K562 (cell line): ENCODE results near the gene MPRIP. TPM values are rescaled to one million over a fixed set of nuclear protein-coding genes. Genes with fewer than 3 reads are reported as not detected.

Source experiments
- BRCA1 ChIP-seq, 2 experiments: fragments of 450-650 bp in 1 of 2; sonication (generic) in 1 of 2; formaldehyde crosslinking in 1 of 2; IDR thresholded peaks; 2 replicates each; pipeline versions ENCODE4 v1.5.0 to v1.6.1; 2017 to 2020; ENCODE audit warnings: mild to moderate bottlenecking in 1 of 2, missing genetic modification reagents in 1 of 2
- COPS2 ChIP-seq: fragments of 450-650 bp; conservative IDR thresholded peaks from 2 replicates; pipeline ENCODE4 v1.6.1; 2016; ENCODE audit warnings: mild to moderate bottlenecking, moderate library complexity
- DIDO1 ChIP-seq: fragments of 450-650 bp; IDR thresholded peaks from 2 replicates; pipeline ENCODE4 v1.6.1; 2016; ENCODE audit warnings: low read depth, missing biosample characterization, missing genetic modification characterization
- DMBX1 ChIP-seq: fragments of 250-450 bp; sonication (Bioruptor Pico); IDR thresholded peaks from 2 replicates; pipeline ENCODE4 v1.8.0; 2022; ENCODE audit warnings: inconsistent platforms, mild to moderate bottlenecking, moderate library complexity, borderline replicate concordance
- FOXJ2 ChIP-seq: fragments of 200-800 bp; sonication (Bioruptor generic); IDR thresholded peaks from 2 replicates; pipeline ENCODE4 v1.6.1; 2016; ENCODE audit warnings: missing genetic modification characterization, missing compliant biosample characterization
- TAF1 ChIP-seq: IDR thresholded peaks from 2 replicates; pipeline ENCODE4 v1.6.1; 2011; ENCODE audit warnings: mild to moderate bottlenecking, low read length, moderate library complexity; ENCODE audit not compliant: insufficient read depth, control insufficient read depth, severe bottlenecking; ENCODE audit errors: extremely low read depth
- WHSC1 ChIP-seq: IDR thresholded peaks from one replicate; pipeline ENCODE4 v1.6.1; 2012; ENCODE audit warnings: low read length, control low read depth, inconsistent platforms
- ZNF217 ChIP-seq: sonication (generic); formaldehyde crosslinking; IDR thresholded peaks from 2 replicates; pipeline ENCODE4 v1.8.0; 2022; ENCODE audit warnings: mild to moderate bottlenecking, missing genetic modification reagents
- ZNF384 ChIP-seq: IDR thresholded peaks from 2 replicates; pipeline ENCODE4 v1.6.1; 2012; ENCODE audit warnings: low read depth, low read length, improper control_type of control experiment
- polyA plus RNA-seq, 8 experiments: library from polyadenylated mRNA; depleted of rRNA in 4 of 8; stranded (reverse) in 5 of 8; unstranded in 3 of 8; fragments of >200 nt; fragmentation: Nextera tagmentation in 2 of 8; fragmentation: Illumina TruSeq in 1 of 8; extraction: Ambion mirVana in 2 of 8; extraction: Trizol in 1 of 8; gene quantifications; 2 replicates each; pipeline versions ENCODE4 v1.2.1 to v1.2.3, GENCODE V29; 2011 to 2014; ENCODE audit warnings: inconsistent platforms in 1 of 8, missing spikeins in 1 of 8
- total RNA-seq, 7 experiments: library from RNA; depleted of rRNA in 6 of 7; stranded (reverse); fragments of >200 nt in 6 of 7; fragmentation: Illumina TruSeq in 2 of 7; extraction: Trizol in 2 of 7; gene quantifications; 2 replicates each; pipeline versions ENCODE4 v1.2.1 to v1.2.3, GENCODE V29; 2011 to 2021; ENCODE audit warnings: low replicate concordance in 1 of 7
- TF ChIP-seq, protein P1 (sequence below): fragments of 450-650 bp; IDR thresholded peaks from 2 replicates; pipeline ENCODE4 v1.6.1; 2016; ENCODE audit warnings: low read depth
- TF ChIP-seq, protein P2 (sequence below): fragments of 450-650 bp; IDR thresholded peaks from 2 replicates; pipeline ENCODE4 v1.7.1; 2018; ENCODE audit warnings: mild to moderate bottlenecking, low read depth; ENCODE audit not compliant: partially characterized antibody
- TF ChIP-seq, protein P3 (sequence below): fragments of 450-650 bp; formaldehyde crosslinking; IDR thresholded peaks from 2 replicates; pipeline ENCODE4 v1.4.0; 2020; ENCODE audit warnings: mild to moderate bottlenecking
- TF ChIP-seq, protein P4 (sequence below): sonication (generic); formaldehyde crosslinking; IDR thresholded peaks from 2 replicates; pipeline ENCODE4 v1.5.0; 2020; ENCODE audit warnings: missing genetic modification reagents

Gene MPRIP
- total and polyA plus RNA-seq, 9 of the 15 experiments (the other 6 are each of a cell fraction or from before 2014, with no cell fraction given), result 10.0 to 72.6 (median 30.1) TPM

DNA sequence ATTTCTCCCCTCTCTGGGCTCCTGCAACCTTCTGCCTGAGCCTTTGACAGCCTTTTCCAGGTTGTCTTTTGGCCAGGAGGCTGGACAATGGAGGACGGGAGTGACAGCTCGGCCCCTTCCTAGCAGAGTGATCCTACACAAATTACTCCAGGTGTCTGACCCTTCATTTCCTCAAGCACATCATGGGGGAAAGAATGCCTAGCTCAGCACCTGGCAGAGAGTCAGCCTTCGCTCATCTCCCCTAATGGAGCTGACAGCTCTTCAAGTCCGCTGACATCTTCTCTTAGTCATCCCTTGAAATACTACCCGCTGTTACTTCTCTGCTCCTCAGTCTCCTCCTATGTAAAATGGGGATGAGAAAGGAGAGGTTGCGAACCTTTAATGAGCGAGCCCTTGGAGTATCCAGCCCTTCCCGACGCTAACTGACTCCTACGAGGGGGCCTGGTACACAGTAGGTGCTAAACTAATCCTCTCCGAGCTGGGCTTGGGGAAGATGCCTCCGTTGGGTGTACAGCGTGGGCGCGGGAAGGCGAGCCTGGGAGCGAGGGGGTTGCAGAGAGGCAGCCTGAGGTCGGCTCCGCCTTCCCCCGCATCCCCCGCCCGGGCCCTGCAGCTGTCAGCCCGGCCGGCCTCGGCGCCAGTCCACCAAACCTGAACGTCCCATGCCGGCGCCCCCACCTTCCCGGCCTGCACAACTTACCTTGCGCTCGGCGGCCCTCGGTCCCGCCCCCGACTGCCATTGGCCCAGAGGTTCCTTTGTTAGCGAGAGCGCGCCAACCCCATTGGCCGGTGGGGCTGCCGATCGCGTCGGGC is 480 bp upstream of the MPRIP start (continued):
- TF ChIP-seq, protein P1, sequence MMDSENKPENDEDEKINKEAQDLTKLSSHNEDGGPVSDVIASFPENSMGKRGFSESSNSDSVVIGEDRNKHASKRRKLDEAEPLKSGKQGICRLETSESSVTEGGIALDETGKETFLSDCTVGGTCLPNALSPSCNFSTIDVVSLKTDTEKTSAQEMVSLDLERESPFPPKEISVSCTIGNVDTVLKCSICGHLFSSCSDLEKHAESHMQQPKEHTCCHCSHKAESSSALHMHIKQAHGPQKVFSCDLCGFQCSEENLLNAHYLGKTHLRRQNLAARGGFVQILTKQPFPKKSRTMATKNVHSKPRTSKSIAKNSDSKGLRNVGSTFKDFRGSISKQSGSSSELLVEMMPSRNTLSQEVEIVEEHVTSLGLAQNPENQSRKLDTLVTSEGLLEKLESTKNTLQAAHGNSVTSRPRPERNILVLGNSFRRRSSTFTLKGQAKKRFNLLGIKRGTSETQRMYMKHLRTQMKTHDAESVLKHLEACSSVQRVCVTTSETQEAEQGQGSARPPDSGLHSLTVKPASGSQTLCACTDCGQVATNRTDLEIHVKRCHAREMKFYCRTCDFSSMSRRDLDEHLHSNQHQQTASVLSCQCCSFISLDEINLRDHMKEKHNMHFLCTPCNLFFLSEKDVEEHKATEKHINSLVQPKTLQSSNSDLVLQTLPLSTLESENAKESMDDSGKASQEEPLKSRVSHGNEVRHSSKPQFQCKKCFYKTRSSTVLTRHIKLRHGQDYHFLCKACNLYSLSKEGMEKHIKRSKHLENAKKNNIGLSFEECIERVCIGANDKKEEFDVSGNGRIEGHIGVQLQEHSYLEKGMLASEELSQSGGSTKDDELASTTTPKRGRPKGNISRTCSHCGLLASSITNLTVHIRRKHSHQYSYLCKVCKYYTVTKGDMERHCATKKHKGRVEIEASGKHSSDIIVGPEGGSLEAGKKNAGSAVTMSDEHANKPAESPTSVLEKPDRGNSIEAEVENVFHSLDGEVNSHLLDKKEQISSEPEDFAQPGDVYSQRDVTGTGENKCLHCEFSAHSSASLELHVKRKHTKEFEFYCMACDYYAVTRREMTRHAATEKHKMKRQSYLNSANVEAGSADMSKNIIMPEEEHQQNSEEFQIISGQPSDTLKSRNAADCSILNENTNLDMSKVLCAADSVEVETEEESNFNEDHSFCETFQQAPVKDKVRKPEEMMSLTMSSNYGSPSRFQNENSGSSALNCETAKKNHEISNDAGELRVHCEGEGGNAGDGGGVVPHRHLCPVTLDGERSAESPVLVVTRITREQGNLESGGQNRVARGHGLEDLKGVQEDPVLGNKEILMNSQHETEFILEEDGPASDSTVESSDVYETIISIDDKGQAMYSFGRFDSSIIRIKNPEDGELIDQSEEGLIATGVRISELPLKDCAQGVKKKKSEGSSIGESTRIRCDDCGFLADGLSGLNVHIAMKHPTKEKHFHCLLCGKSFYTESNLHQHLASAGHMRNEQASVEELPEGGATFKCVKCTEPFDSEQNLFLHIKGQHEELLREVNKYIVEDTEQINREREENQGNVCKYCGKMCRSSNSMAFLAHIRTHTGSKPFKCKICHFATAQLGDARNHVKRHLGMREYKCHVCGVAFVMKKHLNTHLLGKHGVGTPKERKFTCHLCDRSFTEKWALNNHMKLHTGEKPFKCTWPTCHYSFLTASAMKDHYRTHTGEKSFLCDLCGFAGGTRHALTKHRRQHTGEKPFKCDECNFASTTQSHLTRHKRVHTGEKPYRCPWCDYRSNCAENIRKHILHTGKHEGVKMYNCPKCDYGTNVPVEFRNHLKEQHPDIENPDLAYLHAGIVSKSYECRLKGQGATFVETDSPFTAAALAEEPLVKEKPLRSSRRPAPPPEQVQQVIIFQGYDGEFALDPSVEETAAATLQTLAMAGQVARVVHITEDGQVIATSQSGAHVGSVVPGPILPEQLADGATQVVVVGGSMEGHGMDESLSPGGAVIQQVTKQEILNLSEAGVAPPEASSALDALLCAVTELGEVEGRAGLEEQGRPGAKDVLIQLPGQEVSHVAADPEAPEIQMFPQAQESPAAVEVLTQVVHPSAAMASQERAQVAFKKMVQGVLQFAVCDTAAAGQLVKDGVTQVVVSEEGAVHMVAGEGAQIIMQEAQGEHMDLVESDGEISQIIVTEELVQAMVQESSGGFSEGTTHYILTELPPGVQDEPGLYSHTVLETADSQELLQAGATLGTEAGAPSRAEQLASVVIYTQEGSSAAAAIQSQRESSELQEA, result no peak
- TF ChIP-seq COPS2 (no peak), DIDO1 (no peak), BRCA1 (IDR thresholded peaks at IDR 0.05) (no peak), BRCA1 (CRISPR knock-in tag; IDR thresholded peaks at IDR 0.05) (no peak), ZNF384 (no peak), TAF1 (no peak), ZNF217 (no peak), DMBX1 (CRISPR knock-in tag) (no peak), WHSC1 (no peak), FOXJ2 (tag) (no peak)
- TF ChIP-seq, protein P2, sequence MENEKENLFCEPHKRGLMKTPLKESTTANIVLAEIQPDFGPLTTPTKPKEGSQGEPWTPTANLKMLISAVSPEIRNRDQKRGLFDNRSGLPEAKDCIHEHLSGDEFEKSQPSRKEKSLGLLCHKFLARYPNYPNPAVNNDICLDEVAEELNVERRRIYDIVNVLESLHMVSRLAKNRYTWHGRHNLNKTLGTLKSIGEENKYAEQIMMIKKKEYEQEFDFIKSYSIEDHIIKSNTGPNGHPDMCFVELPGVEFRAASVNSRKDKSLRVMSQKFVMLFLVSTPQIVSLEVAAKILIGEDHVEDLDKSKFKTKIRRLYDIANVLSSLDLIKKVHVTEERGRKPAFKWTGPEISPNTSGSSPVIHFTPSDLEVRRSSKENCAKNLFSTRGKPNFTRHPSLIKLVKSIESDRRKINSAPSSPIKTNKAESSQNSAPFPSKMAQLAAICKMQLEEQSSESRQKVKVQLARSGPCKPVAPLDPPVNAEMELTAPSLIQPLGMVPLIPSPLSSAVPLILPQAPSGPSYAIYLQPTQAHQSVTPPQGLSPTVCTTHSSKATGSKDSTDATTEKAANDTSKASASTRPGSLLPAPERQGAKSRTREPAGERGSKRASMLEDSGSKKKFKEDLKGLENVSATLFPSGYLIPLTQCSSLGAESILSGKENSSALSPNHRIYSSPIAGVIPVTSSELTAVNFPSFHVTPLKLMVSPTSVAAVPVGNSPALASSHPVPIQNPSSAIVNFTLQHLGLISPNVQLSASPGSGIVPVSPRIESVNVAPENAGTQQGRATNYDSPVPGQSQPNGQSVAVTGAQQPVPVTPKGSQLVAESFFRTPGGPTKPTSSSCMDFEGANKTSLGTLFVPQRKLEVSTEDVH, result no peak
- TF ChIP-seq, protein P3, sequence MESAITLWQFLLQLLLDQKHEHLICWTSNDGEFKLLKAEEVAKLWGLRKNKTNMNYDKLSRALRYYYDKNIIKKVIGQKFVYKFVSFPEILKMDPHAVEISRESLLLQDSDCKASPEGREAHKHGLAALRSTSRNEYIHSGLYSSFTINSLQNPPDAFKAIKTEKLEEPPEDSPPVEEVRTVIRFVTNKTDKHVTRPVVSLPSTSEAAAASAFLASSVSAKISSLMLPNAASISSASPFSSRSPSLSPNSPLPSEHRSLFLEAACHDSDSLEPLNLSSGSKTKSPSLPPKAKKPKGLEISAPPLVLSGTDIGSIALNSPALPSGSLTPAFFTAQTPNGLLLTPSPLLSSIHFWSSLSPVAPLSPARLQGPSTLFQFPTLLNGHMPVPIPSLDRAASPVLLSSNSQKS, result no peak
- TF ChIP-seq, protein P4, sequence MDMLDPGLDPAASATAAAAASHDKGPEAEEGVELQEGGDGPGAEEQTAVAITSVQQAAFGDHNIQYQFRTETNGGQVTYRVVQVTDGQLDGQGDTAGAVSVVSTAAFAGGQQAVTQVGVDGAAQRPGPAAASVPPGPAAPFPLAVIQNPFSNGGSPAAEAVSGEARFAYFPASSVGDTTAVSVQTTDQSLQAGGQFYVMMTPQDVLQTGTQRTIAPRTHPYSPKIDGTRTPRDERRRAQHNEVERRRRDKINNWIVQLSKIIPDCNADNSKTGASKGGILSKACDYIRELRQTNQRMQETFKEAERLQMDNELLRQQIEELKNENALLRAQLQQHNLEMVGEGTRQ, result no peak
